ENCODE measurements around the gene GPR35.

DNA sequence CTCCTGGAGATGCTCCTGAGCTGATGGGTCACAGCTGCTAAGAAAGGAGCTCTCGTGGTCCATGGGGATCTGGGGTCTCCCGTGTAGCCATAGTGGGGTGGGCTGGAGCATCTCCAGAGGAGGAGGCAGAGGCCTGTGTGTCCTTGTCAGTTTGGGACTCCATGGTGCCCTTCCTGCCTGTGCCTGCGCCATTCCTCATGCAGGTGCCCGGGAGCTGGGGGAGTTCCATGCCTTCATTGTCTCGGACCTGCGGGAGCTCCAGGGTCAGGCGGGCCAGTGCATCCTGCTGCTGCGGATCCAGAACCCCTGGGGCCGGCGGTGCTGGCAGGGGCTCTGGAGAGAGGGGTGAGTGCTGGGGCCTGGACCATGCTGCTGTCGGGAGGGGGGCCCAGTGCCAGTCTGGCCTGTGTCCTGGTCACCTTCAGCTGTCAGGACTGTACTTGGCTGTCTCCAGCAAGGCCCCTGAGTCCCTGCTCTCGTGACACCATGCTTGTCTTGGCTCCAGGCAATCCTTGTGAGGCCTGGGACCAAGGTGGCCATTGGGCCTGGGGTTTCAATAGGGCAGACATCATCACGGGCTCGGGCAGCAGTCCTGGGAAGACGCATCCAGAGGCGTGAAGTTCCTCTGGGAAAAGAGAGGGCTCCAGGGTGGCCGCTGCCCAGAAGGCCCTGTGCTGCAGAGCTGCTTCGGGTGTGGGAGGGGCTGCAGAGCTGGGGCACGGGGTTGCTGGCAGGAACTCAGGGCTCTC lies 31.4 kb upstream of the GPR35 start:
- TF ChIP-seq, protein P1, sequence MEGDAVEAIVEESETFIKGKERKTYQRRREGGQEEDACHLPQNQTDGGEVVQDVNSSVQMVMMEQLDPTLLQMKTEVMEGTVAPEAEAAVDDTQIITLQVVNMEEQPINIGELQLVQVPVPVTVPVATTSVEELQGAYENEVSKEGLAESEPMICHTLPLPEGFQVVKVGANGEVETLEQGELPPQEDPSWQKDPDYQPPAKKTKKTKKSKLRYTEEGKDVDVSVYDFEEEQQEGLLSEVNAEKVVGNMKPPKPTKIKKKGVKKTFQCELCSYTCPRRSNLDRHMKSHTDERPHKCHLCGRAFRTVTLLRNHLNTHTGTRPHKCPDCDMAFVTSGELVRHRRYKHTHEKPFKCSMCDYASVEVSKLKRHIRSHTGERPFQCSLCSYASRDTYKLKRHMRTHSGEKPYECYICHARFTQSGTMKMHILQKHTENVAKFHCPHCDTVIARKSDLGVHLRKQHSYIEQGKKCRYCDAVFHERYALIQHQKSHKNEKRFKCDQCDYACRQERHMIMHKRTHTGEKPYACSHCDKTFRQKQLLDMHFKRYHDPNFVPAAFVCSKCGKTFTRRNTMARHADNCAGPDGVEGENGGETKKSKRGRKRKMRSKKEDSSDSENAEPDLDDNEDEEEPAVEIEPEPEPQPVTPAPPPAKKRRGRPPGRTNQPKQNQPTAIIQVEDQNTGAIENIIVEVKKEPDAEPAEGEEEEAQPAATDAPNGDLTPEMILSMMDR (IDR thresholded peaks at IDR 0.05 in 4 of 5, conservative IDR thresholded peaks at IDR 0.05 in 1 of 5) = no peak
- TF ChIP-seq POLR2A (IDR thresholded peaks at IDR 0.05) = no peak

All from gastrocnemius medialis (tissue), 4 donors.